Measurements from ENCODE around the gene ARHGEF17. TPM values are rescaled to one million over a fixed set of nuclear protein-coding genes. Genes with fewer than 3 reads are reported as not detected.

ARHGEF17 gene
- total RNA-seq, 1 experiment from 2014 or later, result 24.0 TPM

DNA sequence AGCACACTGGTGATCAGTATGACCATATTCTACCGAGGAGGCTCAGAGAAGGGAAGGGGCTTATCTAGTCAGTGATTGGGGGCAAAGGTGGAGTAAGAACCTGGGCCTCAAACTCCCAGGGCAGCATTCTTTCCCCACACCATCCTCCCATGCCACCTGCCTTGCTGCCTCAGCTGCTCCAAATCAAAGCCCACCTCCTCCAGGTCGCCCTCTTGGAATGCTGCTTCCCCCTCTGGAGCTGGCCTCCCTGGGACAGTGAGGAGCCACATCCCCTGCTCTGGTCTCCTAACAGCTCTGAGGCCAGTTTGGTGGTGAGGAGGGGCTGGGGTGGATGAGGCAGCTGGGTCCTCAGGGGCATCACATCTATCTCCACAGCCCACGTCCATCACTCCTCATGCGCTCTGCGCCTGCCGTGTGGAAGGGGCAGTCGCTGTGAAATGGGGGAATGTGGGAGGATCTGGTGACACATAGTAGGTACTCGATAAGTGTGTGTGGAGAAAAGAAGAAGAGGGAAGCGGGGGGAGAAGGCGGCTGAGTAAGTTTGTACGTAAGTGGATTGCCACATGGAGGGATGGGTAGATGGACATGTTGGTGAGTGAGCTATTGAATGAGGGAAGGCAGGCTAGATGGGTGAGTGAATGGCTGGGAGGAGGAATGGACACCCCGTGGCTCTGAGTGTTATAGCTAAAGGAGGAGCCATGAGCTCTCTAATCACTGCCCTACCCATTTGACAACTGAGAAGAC, 16.1 kb upstream of the ARHGEF17 start:
- no peak for TF ChIP-seq EZH2 (IDR thresholded peaks at IDR 0.05; ENCODE audit: borderline replicate concordance, low read depth, low read length, poor library complexity, severe bottlenecking)
- no peak for TF ChIP-seq CTCF (conservative IDR thresholded peaks at IDR 0.05; ENCODE audit: low read depth, low read length)
- H3K4me3 ChIP-seq (ENCODE audit: low read depth, low read length, poor library complexity, severe bottlenecking), result no peak overlapping the region
- intact Hi-C loops (cut with micrococcal nuclease; ENCODE audit: unreplicated experiment), result loop anchor here (5.0 kb wide), 1 partner anchor 565 kb away; no protein-coding TSS in a partner anchor
- H3K9me3 ChIP-seq (ENCODE audit: low read depth, low read length, poor library complexity, severe bottlenecking), result no peaks in the 10 kb centered on the region
- H3K36me3 ChIP-seq (ENCODE audit: insufficient read depth, low read length, poor library complexity, severe bottlenecking), result no peaks in the 10 kb centered on the region
- CTCF ChIA-PET, result interaction anchor here (2.0 kb wide), 1 partner anchor 43 kb away, joined by 9 read pairs; no protein-coding TSS in a partner anchor
- peak; percentile 43 for DNase-seq (ENCODE audit: low spot score)
- POLR2A ChIA-PET (ENCODE audit: low non-redundant PET), result interaction anchor here (0.6 to 0.7 kb wide), 2 partner anchors 44 to 116 kb away, joined by 3 to 6 read pairs; no protein-coding TSS in a partner anchor
- H3K27me3 ChIP-seq (replicated peaks; ENCODE audit: insufficient read depth, low read depth, low read length, poor library complexity), result no peaks in the 10 kb centered on the region
- no peak overlapping the region for H3K27ac ChIP-seq (ENCODE audit: low read depth, low read length, poor library complexity, severe bottlenecking)
- BruUV-seq (replicated peaks), result no TSS peak
- peaks cover 4% of the 10 kb centered on the region for H3K4me1 ChIP-seq (ENCODE audit: insufficient read depth, low read length, poor library complexity, severe bottlenecking)

GRCh38 chr11:73292525-73292894, 15.6 kb upstream of the ARHGEF17 start:
- peak; percentile 50 for DNase-seq (ENCODE audit: low spot score)
- Histone ChIP-seq H3K27me3 (replicated peaks; ENCODE audit: insufficient read depth, low read depth, low read length, poor library complexity) (no peaks in the 10 kb centered on the region), H3K9me3 (ENCODE audit: low read depth, low read length, poor library complexity, severe bottlenecking) (no peaks in the 10 kb centered on the region), H3K36me3 (ENCODE audit: insufficient read depth, low read length, poor library complexity, severe bottlenecking) (no peaks in the 10 kb centered on the region), H3K4me1 (ENCODE audit: insufficient read depth, low read length, poor library complexity, severe bottlenecking) (peaks cover 4% of the 10 kb centered on the region), H3K4me3 (ENCODE audit: low read depth, low read length, poor library complexity, severe bottlenecking) (no peak overlapping the region), H3K27ac (ENCODE audit: low read depth, low read length, poor library complexity, severe bottlenecking) (no peak overlapping the region)
- ChIA-PET CTCF (interaction anchor here (2.0 kb wide), 1 partner anchor 43 kb away, joined by 9 read pairs; no protein-coding TSS in a partner anchor), POLR2A (ENCODE audit: low non-redundant PET) (interaction anchor here (0.5 kb wide), 1 partner anchor 15 kb away, joined by 7 read pairs; no protein-coding TSS in a partner anchor)
- intact Hi-C loops (cut with micrococcal nuclease; ENCODE audit: unreplicated experiment), result loop anchor here (5.0 kb wide), 1 partner anchor 565 kb away; no protein-coding TSS in a partner anchor
- no TSS peak for BruUV-seq (replicated peaks)
- TF ChIP-seq CTCF (conservative IDR thresholded peaks at IDR 0.05; ENCODE audit: low read depth, low read length), result no peak
- TF ChIP-seq EZH2 (IDR thresholded peaks at IDR 0.05; ENCODE audit: borderline replicate concordance, low read depth, low read length, poor library complexity, severe bottlenecking), result no peak

DNA sequence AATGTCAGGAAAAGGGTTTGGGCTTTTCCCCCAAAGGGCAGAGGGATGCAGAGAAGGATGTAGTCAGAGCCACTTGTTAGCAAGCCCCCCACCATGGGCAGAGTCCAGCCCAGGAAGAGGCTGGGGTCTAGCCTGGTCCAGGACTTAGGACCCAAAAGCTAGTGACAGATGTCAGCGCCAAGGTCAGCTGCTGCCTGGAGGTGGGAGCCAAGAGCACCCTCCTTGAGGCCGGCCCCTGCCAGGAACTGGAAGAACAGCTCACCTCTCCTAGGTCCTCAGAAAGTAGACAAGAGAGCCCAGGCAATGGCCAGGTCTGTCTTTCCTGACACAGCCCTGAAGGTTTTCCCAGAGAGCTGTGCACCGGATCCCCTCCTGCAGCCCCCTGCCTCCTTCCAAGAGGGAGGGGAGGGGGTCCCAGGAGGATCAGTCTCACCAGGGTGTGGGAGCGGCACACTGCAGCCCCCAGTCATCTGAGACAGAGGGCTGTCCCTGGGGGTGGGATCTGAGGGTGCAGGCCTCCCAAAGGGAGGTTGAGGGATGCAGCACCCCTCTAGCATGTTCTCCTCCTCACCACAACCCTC, 14.6 kb upstream of the ARHGEF17 start:
- Histone ChIP-seq H3K36me3 (ENCODE audit: insufficient read depth, low read length, poor library complexity, severe bottlenecking) (no peaks in the 10 kb centered on the region), H3K27ac (ENCODE audit: low read depth, low read length, poor library complexity, severe bottlenecking) (no peak overlapping the region), H3K4me3 (ENCODE audit: low read depth, low read length, poor library complexity, severe bottlenecking) (no peak overlapping the region), H3K4me1 (ENCODE audit: insufficient read depth, low read length, poor library complexity, severe bottlenecking) (peaks cover 4% of the 10 kb centered on the region), H3K27me3 (replicated peaks; ENCODE audit: insufficient read depth, low read depth, low read length, poor library complexity) (no peaks in the 10 kb centered on the region), H3K9me3 (ENCODE audit: low read depth, low read length, poor library complexity, severe bottlenecking) (no peaks in the 10 kb centered on the region)
- no TSS peak for BruUV-seq (replicated peaks)
- POLR2A ChIA-PET (ENCODE audit: low non-redundant PET), result no interaction called here
- DNase-seq (ENCODE audit: low spot score), result no peak
- intact Hi-C loops (cut with micrococcal nuclease; ENCODE audit: unreplicated experiment), result loop anchor here (5.0 kb wide), 1 partner anchor 566 kb away; no protein-coding TSS in a partner anchor
- no peak for TF ChIP-seq CTCF (conservative IDR thresholded peaks at IDR 0.05; ENCODE audit: low read depth, low read length)
- no peak for TF ChIP-seq EZH2 (IDR thresholded peaks at IDR 0.05; ENCODE audit: borderline replicate concordance, low read depth, low read length, poor library complexity, severe bottlenecking)
- CTCF ChIA-PET, result interaction anchor here (2.0 kb wide), 1 partner anchor 42 kb away, joined by 9 read pairs; no protein-coding TSS in a partner anchor

Measured in A673 (cell line).